Stimulated activated CD8-positive, alpha-beta memory T cell treated with anti-CD3 and anti-CD28 coated beads, Interleukin-12 subunit alpha, Interleukin-12 subunit beta, amount 100 ng/mL, for 4 hours (primary cell): Measurements from ENCODE around the gene CUEDC2.

ENCODE experiments used
- DNase-seq: peaks from one replicate; pipeline ENCODE4 v3.0.0-alpha.2; 2020; ENCODE audit warnings: low read depth

The CUEDC2 gene, protein sequence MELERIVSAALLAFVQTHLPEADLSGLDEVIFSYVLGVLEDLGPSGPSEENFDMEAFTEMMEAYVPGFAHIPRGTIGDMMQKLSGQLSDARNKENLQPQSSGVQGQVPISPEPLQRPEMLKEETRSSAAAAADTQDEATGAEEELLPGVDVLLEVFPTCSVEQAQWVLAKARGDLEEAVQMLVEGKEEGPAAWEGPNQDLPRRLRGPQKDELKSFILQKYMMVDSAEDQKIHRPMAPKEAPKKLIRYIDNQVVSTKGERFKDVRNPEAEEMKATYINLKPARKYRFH

DNA sequence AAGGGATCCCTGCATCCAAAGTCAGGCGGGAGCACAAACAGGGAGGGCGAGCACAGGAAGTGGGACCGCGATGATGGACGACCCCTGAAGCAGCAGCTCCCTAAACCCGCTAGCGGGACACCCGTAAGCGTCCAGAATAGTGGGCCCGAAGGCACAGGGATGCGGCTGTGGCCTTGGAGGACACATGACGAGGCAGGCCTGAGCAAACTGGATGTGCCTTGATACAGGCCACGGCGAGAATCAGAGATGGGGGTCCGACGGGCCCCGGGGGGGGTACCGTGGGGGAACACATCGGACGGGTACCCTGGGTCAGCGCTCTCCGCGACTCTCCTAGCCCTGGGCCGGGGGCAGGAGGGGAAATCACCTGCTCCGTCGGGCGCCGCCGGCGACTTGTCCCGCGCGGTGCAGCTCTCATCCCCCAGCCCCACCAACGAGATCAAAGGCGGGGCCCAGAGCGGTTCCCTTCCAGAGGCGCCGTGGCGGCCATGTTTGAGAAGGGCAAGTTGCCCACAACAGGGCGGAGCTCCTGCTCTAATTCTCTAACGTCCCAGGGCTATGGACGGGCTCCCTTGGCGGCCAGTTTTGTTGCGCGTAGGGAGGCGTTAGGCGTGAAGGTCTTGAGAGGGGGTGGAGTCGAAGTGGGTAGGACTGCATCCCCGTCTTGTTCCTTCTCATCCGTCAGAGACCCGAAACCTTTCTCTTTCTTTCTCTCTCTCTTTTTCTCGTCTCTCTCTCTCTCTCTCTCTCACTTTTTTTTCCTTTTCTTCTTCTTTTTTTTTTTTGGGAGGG is at the start of gene CUEDC2:
TSS of gene CUEDC2 (minus strand) at position 413 of the 789 bp plus-strand sequence. CDS start 7,386 bp downstream, outside the sequence.
- peak; percentile 88 for DNase-seq

DNA sequence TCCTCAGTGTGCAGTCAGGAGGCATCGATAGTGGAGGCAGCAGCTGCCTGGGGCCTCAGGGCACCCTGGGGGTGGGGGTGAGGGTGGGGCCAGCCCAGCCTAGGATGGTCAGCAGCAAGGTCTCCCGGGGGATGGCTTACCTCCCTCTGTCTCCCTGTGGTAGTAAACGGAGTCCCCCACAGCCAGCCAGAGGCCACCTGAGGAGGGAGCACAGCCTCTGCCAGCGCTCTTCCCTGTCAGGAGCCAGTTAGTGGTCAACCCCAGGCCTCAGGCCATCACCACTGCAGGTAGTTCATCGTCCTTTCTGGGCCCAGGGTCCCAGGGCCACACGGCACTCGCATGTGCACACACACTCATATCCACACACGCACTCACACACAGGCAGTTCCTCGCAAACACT is 48.0 kb upstream of the CUEDC2 start:
- DNase-seq = no peak

DNA sequence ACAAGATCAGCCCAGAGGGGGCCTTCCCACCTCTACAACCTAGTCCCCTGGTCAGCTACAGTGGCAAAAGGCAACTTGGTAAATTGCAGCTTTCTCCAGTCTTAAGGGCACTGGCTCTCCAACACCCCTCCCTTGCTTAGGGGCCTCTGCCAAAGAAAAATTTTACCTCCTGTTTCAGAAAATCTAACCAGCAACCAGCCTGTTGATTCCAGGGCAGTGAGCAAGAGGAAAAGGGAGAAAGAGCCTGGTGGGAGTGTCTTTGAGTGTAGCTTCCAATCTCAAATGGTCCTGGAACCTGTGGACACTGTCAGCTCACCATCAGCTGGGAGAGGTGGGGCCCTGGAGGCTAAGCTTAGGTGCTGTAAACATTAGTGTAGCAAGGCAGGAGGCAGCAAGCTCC is 47.3 kb upstream of the CUEDC2 start:
- no peak for DNase-seq

DNA sequence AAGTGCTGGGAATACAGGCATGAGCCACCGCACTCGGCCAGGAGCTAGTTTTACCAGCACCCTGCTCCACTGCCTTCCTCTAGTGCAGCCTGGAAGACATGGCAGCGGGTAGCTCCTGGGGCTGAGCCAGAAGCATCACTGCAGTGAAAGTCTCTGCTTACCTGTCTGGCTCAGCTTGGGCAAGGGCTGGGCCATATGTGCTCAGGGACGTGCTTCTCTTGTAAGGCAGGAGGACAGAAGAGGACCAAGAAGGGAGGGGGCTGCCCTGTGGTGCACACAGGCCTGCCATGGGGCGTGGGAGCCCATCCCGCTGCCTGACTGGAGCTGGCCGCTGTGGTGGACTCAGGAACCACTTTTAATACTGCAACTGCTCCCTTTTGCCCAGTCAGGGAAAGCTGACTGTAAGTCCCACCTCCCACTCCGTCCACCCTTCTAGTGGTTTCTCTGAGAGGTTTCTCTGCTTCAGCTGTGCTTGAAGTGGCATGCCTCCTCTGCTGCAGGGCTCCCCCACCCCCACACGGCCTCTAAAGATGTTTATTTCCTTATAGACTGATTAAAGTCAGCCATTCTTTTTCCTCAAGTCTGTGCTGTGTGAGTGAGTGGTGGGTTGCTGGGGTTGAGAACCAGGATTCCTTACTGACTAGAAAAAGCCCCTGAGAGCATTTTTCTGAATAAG is 44.2 kb upstream of the CUEDC2 start:
- no peak for DNase-seq

DNA sequence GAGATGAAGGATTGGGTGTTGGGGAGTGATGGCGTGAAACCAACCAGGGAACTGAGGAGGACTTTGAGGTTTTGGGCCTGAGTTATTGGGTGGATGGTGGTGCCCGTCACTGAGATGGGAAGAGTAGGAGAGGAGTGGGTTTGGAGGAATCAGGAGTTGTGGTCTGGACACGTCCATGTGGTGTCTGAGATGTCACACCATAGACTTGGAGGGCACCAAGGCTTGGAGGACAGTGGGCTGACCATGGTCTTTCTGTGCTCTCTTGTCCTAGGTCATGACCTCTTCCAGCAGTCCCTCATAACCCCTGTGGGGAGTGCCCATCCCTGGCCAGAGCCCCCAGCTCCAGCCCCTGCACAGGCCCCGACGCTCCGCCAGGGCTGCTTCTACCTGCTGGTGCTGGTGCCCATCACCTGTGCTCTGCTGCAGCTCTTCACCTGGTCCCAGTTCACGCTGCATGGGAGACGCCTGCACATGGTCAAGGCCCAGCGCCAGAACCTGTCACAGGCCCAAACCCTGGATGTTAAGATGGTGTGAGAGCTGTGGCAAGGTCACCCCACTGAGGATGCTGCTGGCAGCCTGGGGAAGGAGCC is 43.2 kb upstream of the CUEDC2 start:
- DNase-seq = no peak

DNA sequence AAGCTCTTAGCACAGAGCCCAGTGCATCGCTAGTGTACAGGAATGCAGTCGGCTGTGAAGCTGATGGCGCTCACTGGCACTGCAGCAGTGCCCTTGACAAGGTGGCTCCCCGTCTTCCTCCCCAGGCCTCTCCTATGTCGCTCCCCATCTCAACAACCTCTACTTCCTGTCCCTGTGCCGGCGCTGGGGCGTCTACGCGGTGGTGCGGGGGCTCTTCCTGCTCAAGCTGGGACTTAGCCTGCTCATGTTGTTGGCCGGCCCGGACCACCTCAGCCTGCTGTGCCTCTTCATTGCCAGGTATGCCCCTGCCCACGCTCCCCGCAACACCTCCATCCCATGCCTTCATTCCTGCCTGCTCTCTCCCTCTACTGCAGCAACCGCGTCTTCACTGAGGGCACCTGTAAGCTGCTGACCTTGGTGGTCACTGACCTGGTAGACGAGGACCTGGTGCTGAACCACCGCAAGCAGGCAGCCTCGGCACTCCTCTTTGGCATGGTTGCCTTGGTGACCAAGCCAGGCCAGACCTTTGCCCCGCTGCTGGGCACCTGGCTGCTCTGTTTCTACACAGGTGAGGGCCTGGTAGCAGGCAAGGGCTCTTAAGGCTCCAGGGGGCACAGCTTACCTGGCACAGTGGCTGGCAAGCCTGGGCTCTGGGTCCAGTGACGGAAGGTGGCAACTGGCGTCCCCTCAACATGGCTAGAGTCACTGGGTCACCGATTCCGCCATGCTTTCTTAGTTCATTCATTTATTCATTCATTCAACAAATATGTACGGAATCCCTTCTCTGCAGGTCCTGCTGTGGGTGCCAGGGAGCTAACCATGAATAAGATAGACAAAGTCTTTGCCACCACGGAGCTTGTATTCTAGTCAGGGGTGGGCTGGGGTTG is 41.3 kb upstream of the CUEDC2 start:
- DNase-seq = no peak

DNA sequence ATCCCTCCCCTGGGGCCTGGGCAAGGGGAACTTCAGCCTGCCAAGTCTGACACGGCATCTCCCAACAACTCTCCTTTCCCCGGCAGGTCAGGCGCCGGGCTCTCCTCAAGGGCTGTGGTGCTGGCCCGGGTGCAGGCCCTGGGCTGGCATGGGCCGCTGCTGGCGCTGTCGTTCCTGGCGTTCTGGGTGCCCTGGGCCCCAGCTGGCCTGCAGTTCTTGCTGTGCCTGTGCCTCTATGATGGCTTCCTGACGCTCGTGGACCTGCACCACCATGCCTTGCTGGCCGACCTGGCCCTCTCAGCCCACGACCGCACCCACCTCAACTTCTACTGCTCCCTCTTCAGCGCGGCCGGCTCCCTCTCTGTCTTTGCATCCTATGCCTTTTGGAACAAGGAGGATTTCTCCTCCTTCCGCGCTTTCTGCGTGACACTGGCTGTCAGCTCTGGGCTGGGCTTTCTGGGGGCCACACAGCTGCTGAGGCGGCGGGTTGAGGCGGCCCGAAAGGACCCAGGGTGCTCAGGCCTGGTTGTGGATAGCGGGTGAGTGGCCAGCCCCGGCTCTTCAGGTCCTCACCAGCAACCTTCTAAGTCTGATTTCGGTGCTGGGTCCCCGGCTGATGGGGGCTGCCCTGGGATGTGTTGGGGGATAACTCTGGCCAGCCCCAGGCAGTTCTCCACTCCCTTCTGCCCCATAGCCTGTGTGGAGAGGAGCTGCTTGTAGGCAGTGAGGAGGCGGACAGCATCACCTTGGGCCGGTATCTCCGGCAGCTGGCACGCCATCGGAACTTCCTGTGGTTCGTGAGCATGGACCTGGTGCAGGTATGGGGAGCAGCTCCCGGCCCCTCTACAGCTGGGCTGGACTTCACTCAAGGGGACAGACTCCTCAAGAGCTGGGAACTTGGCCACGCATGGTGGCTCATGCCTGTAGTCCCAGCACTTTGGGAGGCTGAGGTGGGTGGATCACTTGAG is 38.5 kb upstream of the CUEDC2 start:
- no peak for DNase-seq

DNA sequence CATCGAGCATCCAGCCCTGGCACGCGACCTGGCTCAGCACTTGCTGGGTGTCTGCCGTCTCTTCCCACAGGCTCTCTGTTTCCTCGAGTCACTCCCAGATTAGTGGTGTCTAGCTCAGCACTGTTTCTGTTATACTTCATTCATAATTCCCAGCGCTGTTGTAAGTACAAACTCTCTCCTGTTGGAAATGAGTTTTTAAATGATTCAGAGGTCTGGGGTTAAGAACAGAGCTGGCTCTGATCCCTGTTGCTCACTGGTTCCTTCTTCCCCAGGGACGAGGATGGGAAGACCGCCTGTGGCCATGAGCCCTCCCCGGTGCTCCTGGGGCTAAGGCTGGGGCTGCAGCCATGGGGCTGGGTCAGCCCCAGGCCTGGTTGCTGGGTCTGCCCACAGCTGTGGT is 36.3 kb upstream of the CUEDC2 start:
- no peak for DNase-seq

DNA sequence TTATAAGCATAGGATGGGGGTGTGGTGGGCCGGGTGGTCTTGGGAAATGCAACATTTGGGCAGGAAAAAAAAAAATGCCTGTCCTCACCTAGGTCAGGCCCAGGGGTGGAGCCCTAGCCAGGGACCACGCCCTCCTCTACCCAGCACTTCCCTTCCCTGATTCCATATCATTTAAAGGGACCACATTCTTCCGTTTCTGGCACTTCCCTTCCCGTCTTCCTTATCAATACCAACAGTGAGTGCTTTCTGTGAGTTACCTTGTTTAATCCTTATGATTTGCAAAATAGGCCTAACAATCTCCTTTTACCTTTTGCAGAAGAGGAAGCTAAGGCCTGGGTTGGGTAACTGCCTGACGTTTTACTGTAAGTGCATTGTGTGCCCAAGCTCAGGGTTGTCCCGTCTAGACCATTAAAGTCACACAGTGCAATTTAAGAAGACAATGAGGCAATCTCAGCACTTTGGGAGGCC is 35.6 kb upstream of the CUEDC2 start:
- no peak for DNase-seq

DNA sequence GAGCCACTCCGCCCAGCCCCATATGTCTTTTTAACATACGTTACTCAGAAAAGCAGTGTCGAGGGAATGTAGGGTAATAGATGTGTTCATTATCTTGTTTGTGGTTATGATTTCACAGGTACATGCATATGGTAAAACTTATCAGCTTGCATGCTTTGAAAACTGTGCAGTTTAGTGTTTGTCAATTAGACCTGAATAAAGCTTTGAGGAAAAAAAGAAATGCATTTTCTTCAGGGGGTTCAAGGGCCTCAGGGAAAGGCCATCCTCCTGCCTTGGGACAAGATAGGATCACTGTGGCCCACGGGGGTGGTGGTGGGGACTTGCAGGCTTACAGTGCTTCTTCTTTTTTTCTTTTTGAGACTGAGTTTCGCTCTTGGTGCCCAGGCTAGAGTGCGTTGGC is 34.9 kb upstream of the CUEDC2 start:
- no peak for DNase-seq

DNA sequence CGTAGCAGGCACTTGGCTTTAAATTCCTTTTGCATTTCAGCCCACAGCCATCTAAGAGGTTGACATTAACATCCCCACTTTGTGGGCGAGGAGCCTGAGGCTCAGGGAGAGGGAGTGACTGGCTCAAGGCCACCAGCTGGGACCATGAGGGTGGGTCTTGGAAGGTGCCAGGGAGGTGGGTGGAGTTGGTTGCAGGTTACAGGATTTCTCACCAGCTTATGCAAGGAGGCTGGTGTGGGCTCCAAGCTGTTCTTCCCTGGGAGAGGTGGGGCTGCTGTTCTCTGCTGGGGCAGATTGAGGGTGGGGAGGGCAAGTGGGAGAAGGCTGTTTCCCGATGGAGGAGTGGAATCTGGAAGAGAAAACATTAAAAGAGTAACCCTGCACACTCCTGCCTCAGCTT is 33.1 kb upstream of the CUEDC2 start:
- DNase-seq = no peak

DNA sequence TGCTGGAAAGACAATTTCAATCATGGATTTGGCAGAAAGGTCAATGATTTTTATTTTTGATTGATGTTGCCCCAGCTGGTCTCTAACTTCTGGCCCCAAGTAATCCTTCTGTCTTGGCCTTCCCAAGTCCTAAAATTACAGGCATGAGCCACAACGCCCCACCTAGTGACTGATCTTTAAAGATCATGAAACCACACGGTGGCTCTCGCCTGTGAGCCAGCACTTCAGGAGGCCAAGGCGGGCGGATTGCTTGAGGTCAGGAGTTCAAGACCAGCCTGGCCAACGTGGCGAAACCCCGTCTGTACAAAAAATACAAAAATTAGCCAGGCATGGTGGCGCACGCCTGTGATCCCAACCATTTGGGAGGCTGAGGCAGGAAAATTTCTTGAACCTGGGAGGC is 31.6 kb upstream of the CUEDC2 start:
- no peak for DNase-seq

DNA sequence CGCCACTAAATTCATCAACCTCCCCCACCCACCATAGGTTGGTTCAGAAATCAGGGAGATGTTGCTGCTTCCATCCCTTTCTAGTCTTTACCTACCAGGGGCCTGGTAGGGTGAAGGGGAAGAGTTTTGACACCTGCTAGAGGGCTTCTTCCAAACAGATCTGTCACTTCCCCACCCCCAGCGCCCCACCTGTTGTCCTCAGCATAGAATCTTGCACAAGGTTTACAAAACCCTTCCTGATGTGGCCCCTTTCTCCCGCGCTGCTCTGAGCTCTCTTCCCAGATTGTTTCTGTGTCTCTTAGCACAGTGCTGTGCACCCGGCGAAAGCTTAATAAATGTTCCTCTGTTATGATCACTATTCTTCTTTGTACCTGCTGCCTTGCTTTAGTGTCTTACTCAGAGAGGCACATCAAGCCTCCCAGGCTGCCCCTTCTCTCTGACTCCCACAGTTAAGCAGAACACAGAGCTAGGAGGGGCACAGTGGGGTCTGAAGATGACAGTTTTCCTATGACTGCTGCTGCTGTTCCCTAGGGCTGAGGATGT is 30.2 kb upstream of the CUEDC2 start:
- DNase-seq = no peak

DNA sequence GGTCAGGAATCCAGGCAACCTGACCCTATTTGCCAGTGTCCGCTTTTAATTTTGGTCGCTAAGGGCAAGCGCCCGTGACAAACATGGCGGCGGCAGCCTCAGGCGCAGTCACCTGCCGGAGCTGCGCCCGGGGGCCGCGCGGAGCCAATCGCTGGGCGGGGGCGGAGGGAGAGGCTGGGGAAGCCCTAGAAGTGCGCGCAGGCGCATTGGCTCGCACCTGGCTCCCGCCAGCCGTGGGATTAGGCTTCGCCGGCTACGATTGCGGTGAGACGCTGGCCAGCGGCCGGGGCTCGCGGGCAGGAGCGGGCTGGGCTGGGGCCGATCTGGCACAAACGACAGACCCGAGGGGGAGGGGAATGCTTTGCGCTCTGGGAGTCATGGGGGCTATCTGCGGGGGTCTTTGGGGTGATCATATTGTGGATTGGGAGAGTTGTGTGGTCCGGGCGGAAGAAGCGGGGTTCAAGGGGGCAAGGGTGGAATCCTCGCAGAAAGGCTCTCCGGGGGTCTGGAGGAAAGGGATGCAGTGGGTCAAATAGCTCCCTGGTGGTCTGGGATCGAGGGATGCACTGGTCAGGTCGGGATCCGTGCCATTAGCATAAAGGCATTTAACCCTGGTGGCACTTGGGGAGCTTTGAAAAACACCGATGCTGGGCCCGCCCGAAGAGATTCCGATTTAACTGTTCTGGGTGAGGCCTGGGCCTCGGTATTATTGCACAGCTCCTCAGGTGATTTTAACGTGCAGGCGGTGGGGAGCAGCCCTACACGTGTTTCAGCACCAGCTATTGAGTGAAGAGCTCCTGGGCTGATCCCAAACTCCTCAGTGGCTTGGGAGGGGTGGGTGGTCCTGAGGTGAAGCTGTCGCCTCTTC is 29.0 kb upstream of the CUEDC2 start:
- DNase-seq = peak; percentile 87

DNA sequence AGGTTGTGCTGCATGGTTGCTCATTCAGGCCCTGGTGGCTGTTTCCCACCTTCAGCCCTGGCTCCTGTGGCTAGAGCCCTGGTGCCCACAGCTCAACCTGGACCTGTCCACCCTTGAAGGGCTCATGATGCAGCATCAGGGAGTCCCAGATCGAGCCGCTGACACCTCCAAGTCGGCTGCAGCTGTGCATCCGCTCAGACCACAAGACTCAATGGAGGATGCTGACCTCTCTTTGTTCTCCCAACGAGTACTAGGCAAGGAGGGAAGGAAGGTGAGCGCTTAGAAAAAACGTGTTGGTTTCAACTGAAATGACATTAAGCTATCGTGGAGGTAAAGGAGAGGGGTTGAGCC is 28.4 kb upstream of the CUEDC2 start:
- DNase-seq = no peak

DNA sequence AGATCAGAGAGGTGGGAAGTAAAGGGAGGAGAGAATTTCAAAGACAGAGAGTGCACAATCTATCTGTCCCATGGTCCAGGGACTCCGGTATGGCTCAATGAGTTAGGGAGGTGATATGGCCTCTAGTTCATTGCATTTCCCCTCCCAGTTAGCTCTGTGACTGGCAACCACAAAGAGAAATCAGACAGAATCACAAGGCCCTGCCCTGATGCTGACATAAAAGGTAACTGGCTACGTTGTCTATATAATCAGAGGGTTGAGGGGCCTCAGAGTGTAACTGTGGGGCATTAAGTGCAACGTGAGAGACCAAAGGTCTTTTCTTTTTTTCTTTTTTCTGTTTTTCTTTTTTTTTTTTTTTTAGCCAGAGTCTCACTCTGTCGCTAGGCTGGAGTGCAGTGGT is 26.3 kb upstream of the CUEDC2 start:
- DNase-seq = no peak

DNA sequence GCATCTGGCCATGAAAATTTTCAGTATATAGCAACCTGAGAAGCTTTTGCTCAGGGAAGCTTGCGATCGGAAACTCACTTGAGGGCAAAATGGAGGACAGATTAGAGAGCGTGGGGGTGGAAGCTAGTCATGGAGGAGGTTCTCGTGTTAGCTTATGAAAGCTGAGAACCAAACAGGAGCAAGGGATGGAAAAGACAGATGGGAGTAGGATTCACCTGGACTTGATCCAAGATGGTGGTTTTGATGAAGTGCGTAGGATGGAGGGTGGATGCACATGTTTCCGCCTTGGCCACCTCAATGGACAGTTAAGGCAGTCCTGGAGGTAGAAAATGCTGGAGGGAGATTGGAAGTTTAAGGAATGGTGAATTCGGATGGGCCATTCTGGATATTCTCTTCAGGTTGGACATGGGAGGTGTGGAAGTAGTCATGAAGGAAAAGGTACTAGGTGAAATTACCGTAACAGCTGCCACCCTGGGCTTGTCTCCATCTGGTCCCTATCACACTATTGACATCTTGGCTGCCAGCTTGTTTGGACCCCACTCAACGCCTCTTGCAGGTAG is 25.3 kb upstream of the CUEDC2 start:
- DNase-seq = no peak

DNA sequence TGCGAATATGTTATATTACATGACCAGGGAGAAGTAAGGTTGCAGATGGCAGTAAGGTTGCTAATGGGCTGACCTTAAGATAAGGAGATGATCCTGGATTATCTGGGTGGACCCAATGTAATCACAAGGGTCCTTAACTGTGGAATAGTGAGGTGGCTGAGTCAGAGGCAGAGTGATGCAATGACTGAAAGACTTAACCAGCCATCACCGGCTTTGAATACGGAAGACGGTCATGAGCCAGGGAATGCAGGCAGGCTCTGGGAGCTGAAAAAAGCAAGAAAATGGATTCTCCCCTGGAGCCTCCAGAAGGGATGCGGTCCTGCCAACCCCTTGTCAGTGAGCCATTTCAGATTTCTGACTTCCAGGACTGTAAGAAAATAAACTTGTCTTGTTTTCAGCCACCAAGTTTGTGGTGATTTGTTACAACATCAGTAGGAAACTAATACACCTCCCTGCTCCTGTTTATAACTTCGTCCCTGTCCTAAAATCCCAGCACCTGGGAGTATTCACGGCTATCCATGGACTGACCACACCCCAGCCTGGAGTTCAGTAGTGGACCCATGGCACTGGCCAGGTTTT is 23.6 kb upstream of the CUEDC2 start:
- DNase-seq = no peak
